Coronary artery (tissue), 2 donors: ENCODE data around the gene KCNB1.

Experiments
- DNase-seq: peaks from one replicate; pipeline ENCODE4 v3.0.0-alpha.2; 2017; ENCODE audit warnings: low spot score
- H3K27ac ChIP-seq, 2 donors: fragments of 200-600 bp; sonication (generic); one replicate each; pipeline ENCODE4 v1.5.1; 2016 to 2019
- H3K4me3 ChIP-seq: fragments of 200-600 bp; sonication (generic); 2 replicates; pipeline ENCODE4 v1.5.1; 2016; ENCODE audit warnings: mild to moderate bottlenecking, moderate library complexity
- CTCF ChIP-seq: fragments of 200-600 bp; sonication (generic); IDR thresholded peaks from one replicate; pipeline ENCODE4 v1.5.1; 2019; ENCODE audit warnings: antibody characterized with exemption

The KCNB1 gene

GRCh38 chr20:49388744-49389143, 93.7 kb downstream of the KCNB1 start:
- TF ChIP-seq CTCF = no peak
- H3K27ac ChIP-seq = no peak overlapping the region
- no peak for DNase-seq
- no peak overlapping the region for H3K4me3 ChIP-seq

- no peak for TF ChIP-seq CTCF
- Histone ChIP-seq H3K4me3 (no peak overlapping the region), H3K27ac (no peak overlapping the region)
- DNase-seq = no peak
Observed at GRCh38 chr20:49387581-49387939, 94.9 kb downstream of the KCNB1 start.

GRCh38 chr20:49386848-49387580, 95.5 kb downstream of the KCNB1 start:
- no peak overlapping the region for H3K27ac ChIP-seq
- no peak for TF ChIP-seq CTCF
- H3K4me3 ChIP-seq = no peak overlapping the region
- no peak for DNase-seq

- Histone ChIP-seq H3K4me3 (no peak overlapping the region), H3K27ac (no peak overlapping the region)
- DNase-seq = no peak
- TF ChIP-seq CTCF = no peak
Observed at GRCh38 chr20:49385465-49385864, 97.0 kb downstream of the KCNB1 start.

GRCh38 chr20:49384437-49385434, 97.7 kb downstream of the KCNB1 start:
- no peak overlapping the region for H3K27ac ChIP-seq
- peak; percentile 63 for TF ChIP-seq CTCF
- peak; percentile 76 for DNase-seq
- no peak overlapping the region for H3K4me3 ChIP-seq

GRCh38 chr20:49381558-49382493, 100.6 kb downstream of the KCNB1 start:
- Histone ChIP-seq H3K4me3 (no peak overlapping the region), H3K27ac (peak overlapping the region; percentile 59)
- TF ChIP-seq CTCF = no peak
- DNase-seq = peak; percentile 85
